WTC11 (cell line): Measurements from ENCODE around the gene IPO13. TPM values are rescaled to one million over a fixed set of nuclear protein-coding genes. Genes with fewer than 3 reads are reported as not detected.

Source experiments
- ATAC-seq: fragments of 200-7000 bp; cut with Tn5 transposase; 2 replicates; pipeline ENCODE4 v1.10.0; 2021; ENCODE audit warnings: mild to moderate bottlenecking, moderate library complexity
- CTCF ChIA-PET: fragments of 300-600 bp; sonication (Branson Sonifier 250); formaldehyde crosslinking; loops from one replicate; lab custom pipeline; 2021; ENCODE audit warnings: antibody characterized with exemption; lab: Charles Lee
- POLR2A ChIA-PET: fragments of 350-600 bp; sonication (Branson Sonifier 250); formaldehyde crosslinking; loops from one replicate; lab custom pipeline; 2021; ENCODE audit warnings: antibody characterized with exemption; lab: Charles Lee
- DNase-seq: peaks from one replicate; pipeline ENCODE4 v3.0.0; 2021; ENCODE audit warnings: low spot score
- H3K27ac Mint-ChIP-seq: 2 replicates; pipeline ENCODE4 v1.8.0; 2021; ENCODE audit warnings: mixed read lengths
- H3K27me3 Mint-ChIP-seq: 2 replicates; pipeline ENCODE4 v1.8.0; 2021; ENCODE audit warnings: low read depth, mild to moderate bottlenecking, moderate library complexity, mixed read lengths
- H3K36me3 Mint-ChIP-seq: 2 replicates; pipeline ENCODE4 v1.8.0; 2021; ENCODE audit warnings: mixed read lengths
- H3K4me1 Mint-ChIP-seq: 2 replicates; pipeline ENCODE4 v1.8.0; 2022; ENCODE audit warnings: mixed read lengths
- H3K4me3 Mint-ChIP-seq: 2 replicates; pipeline ENCODE4 v1.8.0; 2021; ENCODE audit warnings: mild to moderate bottlenecking, moderate library complexity, mixed read lengths
- H3K9me3 Mint-ChIP-seq: 2 replicates; pipeline ENCODE4 v1.8.0; 2021; ENCODE audit warnings: mixed read lengths
- GABPB1 ChIP-seq: sonication (generic); formaldehyde crosslinking; IDR thresholded peaks from 2 replicates; pipeline ENCODE4 v1.8.1; 2023; ENCODE audit warnings: mild to moderate bottlenecking, missing genetic modification reagents
- NR1H2 ChIP-seq: sonication (generic); formaldehyde crosslinking; IDR thresholded peaks from 2 replicates; pipeline ENCODE4 v1.9.0; 2021; ENCODE audit warnings: mild to moderate bottlenecking, moderate library complexity, missing genetic modification reagents
- ZBTB43 ChIP-seq: sonication (generic); formaldehyde crosslinking; IDR thresholded peaks from 2 replicates; pipeline ENCODE4 v1.8.1; 2023; ENCODE audit warnings: mild to moderate bottlenecking, missing genetic modification reagents
- ZMAT4 ChIP-seq: fragments of 250-450 bp; sonication (Bioruptor Pico); IDR thresholded peaks from 2 replicates; pipeline ENCODE4 v1.9.0; 2021; ENCODE audit warnings: mild to moderate bottlenecking
- ZNF121 ChIP-seq: sonication (generic); formaldehyde crosslinking; IDR thresholded peaks from 2 replicates; pipeline ENCODE4 v1.8.0; 2023; ENCODE audit warnings: missing genetic modification reagents
- ZNF219 ChIP-seq: sonication (generic); formaldehyde crosslinking; IDR thresholded peaks from 2 replicates; pipeline ENCODE4 v1.8.0; 2023; ENCODE audit warnings: missing genetic modification reagents, mild to moderate bottlenecking, borderline replicate concordance
- total RNA-seq: library from RNA; stranded (reverse); gene quantifications from 3 replicates; pipeline ENCODE4 v1.2.3, GENCODE V29; 2021
- TF ChIP-seq, protein P1 (sequence below): sonication (generic); formaldehyde crosslinking; IDR thresholded peaks from 2 replicates; pipeline ENCODE4 v1.8.0; 2022; ENCODE audit warnings: mild to moderate bottlenecking, missing genetic modification reagents
- TF ChIP-seq, protein P2 (sequence below): fragments of 250-450 bp; sonication (Bioruptor Pico); IDR thresholded peaks from 2 replicates; pipeline ENCODE4 v1.9.0; 2021; ENCODE audit warnings: mild to moderate bottlenecking
- TF ChIP-seq, protein P3 (sequence below): sonication (generic); formaldehyde crosslinking; conservative IDR thresholded peaks from 2 replicates; pipeline ENCODE4 v1.8.1; 2023; ENCODE audit warnings: mild to moderate bottlenecking, low read depth, missing genetic modification reagents, moderate library complexity

Gene IPO13
- total RNA-seq, 1 experiment from 2014 or later = 24.2 TPM

GRCh38 chr1:43992232-43992995 is 45.7 kb downstream of the IPO13 start:
- TF ChIP-seq NR1H2 = no peak
- no peak for TF ChIP-seq ZMAT4
- TF ChIP-seq GABPB1 = no peak
- TF ChIP-seq, protein P1, sequence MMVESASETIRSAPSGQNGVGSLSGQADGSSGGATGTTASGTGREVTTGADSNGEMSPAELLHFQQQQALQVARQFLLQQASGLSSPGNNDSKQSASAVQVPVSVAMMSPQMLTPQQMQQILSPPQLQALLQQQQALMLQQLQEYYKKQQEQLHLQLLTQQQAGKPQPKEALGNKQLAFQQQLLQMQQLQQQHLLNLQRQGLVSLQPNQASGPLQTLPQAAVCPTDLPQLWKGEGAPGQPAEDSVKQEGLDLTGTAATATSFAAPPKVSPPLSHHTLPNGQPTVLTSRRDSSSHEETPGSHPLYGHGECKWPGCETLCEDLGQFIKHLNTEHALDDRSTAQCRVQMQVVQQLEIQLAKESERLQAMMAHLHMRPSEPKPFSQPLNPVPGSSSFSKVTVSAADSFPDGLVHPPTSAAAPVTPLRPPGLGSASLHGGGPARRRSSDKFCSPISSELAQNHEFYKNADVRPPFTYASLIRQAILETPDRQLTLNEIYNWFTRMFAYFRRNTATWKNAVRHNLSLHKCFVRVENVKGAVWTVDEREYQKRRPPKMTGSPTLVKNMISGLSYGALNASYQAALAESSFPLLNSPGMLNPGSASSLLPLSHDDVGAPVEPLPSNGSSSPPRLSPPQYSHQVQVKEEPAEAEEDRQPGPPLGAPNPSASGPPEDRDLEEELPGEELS = no peak
- TF ChIP-seq, protein P2, sequence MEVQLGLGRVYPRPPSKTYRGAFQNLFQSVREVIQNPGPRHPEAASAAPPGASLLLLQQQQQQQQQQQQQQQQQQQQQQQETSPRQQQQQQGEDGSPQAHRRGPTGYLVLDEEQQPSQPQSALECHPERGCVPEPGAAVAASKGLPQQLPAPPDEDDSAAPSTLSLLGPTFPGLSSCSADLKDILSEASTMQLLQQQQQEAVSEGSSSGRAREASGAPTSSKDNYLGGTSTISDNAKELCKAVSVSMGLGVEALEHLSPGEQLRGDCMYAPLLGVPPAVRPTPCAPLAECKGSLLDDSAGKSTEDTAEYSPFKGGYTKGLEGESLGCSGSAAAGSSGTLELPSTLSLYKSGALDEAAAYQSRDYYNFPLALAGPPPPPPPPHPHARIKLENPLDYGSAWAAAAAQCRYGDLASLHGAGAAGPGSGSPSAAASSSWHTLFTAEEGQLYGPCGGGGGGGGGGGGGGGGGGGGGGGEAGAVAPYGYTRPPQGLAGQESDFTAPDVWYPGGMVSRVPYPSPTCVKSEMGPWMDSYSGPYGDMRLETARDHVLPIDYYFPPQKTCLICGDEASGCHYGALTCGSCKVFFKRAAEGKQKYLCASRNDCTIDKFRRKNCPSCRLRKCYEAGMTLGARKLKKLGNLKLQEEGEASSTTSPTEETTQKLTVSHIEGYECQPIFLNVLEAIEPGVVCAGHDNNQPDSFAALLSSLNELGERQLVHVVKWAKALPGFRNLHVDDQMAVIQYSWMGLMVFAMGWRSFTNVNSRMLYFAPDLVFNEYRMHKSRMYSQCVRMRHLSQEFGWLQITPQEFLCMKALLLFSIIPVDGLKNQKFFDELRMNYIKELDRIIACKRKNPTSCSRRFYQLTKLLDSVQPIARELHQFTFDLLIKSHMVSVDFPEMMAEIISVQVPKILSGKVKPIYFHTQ (CRISPR knock-in tag) = no peak
- TF ChIP-seq, protein P3, sequence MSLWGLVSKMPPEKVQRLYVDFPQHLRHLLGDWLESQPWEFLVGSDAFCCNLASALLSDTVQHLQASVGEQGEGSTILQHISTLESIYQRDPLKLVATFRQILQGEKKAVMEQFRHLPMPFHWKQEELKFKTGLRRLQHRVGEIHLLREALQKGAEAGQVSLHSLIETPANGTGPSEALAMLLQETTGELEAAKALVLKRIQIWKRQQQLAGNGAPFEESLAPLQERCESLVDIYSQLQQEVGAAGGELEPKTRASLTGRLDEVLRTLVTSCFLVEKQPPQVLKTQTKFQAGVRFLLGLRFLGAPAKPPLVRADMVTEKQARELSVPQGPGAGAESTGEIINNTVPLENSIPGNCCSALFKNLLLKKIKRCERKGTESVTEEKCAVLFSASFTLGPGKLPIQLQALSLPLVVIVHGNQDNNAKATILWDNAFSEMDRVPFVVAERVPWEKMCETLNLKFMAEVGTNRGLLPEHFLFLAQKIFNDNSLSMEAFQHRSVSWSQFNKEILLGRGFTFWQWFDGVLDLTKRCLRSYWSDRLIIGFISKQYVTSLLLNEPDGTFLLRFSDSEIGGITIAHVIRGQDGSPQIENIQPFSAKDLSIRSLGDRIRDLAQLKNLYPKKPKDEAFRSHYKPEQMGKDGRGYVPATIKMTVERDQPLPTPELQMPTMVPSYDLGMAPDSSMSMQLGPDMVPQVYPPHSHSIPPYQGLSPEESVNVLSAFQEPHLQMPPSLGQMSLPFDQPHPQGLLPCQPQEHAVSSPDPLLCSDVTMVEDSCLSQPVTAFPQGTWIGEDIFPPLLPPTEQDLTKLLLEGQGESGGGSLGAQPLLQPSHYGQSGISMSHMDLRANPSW (CRISPR knock-in tag) = no peak
- no peak for TF ChIP-seq ZBTB43 (CRISPR knock-in tag)
- ChIA-PET POLR2A (interaction anchor here (0.6 to 3.0 kb wide), 7 partner anchors 16 to 422 kb away, joined by 3 to 13 read pairs (median 3); partner anchors contain the start of genes ATP6V0B and DPH2), CTCF (interaction anchor here (0.8 to 9.8 kb wide), 19 partner anchors 7 to 660 kb away, joined by 3 to 87 read pairs (median 4); partner anchors contain the start of gene DPH2)
- Mint-ChIP-seq H3K9me3 (no peaks in the 10 kb centered on the region), H3K4me1 (peaks cover 22% of the 10 kb centered on the region), H3K27ac (peak overlapping the region; percentile 0; the same call in 1 of the 2 replicates), H3K36me3 (no peaks in the 10 kb centered on the region), H3K4me3 (peak overlapping the region; percentile 86), H3K27me3 (peaks cover 18% of the 10 kb centered on the region)
- ATAC-seq (no peak), DNase-seq (no peak)

DNA sequence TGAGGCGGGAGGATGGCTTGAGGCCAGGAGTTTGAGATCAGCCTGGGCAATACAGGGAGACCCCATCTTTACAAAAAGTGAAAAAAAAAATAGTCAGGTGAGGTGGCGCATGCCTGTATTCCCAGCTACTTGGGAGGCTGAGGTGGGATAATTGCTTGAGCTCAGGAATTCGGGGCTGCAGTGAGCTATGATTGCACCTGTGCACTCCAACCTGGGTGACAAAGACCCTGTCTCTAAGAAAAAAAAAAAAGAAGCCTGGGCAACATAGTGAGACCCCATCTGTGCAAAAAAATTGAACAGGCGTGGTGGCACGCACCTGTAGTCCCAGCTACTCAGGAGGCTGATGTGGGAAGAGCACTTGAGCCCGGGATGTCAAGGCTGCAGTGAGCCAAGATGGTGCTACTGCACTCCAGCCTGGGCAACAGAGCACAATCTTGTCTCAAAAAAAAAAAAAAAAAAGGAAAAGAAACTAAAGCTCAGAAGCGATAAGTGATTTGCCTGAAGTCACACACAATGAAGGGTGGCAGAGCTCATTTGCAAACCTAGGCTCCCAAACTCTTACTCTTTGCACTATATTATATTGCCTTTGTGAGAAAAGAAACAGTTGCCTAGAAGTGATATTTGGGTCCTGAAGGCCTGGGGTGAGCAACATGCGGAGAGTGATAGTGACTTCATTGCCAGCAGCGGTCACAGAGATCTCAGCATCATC is 46.6 kb downstream of the IPO13 start:
- peak overlapping the region; percentile 86; the same call in 1 of the 2 replicates for H3K4me3 Mint-ChIP-seq
- CTCF ChIA-PET = interaction anchor here (0.9 to 9.8 kb wide), 12 partner anchors 12 to 659 kb away, joined by 3 to 87 read pairs (median 6); no protein-coding TSS in a partner anchor
- TF ChIP-seq ZNF219 (CRISPR knock-in tag) = no peak
- peak; percentile 76 for TF ChIP-seq ZNF121 (CRISPR knock-in tag)
- DNase-seq (no peak), ATAC-seq (no peak)
- POLR2A ChIA-PET = interaction anchor here (0.9 to 3.0 kb wide), 2 partner anchors 19 to 21 kb away, joined by 5 to 13 read pairs; partner anchors contain the start of gene ATP6V0B
- peaks cover 14% of the 10 kb centered on the region for H3K27me3 Mint-ChIP-seq
- H3K4me1 Mint-ChIP-seq = peaks cover 25% of the 10 kb centered on the region
- no peaks in the 10 kb centered on the region for H3K9me3 Mint-ChIP-seq
- no peak overlapping the region for H3K27ac Mint-ChIP-seq
- H3K36me3 Mint-ChIP-seq = no peaks in the 10 kb centered on the region
